Measurements from ENCODE around the gene AKR7A2.
A peak's percentile ranks its signal among the peaks of the same experiment; 100 is the strongest.
"Not testable (repeated sequence)": the region's sequence is repeated elsewhere in the genome, so short reads cannot be mapped to it uniquely, and the experiment has no call there.

The AKR7A2 gene

DNA sequence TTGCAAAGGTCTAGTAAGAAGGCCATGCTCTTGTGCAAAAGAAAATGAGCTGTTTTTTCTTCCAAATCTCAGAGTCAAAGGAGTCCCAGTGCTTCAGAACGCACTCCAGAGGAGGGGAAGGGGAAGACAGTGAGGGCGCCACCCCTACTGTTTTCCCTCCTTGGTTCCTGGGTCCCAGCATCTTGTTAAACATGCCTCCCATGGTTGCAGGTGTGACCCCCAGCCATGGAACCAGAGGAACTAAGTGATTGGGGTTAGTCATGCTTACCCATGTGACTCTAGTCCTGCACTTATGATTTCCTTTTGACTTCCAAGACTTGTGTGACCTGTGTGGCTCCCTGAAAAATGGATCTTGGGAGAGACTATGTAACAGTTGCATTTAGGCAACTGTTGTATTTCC is 17.3 kb downstream of the AKR7A2 start:
- no peak for FAIRE-seq

- FAIRE-seq, result peak; percentile 21
Observed at GRCh38 chr1:19289244-19289643, 22.7 kb downstream of the AKR7A2 start.

GRCh38 chr1:19288324-19289241 is 23.4 kb downstream of the AKR7A2 start, which contains the start of gene AKR7A3:
TSS of gene AKR7A3 (minus strand) at chr1:19288770. CDS start at chr1:19288709, 61 bp downstream.
- FAIRE-seq, result not testable (repeated sequence)

- no peak for FAIRE-seq
Observed at GRCh38 chr1:19287436-19288185, 24.3 kb downstream of the AKR7A2 start.

DNA sequence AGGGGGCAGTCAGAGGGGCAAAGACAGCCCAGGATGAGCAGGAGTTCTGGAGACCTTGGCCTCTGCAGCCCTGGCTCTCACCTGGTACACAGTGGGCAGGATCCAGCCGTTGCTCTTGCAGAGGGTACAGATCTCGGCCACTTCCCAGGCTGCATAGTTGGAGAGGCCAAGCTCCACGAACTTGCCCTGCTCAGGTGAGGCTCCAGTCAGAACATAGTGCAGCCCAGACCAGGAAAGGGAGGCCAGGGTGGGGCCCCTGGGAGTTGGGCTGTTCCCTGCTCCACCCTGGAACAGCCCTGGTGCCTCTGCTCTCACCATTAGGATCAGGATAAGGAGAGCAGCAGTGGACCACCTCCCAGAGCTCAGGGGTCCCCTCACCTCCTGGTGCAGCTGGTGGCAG is 26.1 kb downstream of the AKR7A2 start:
- not testable (repeated sequence) for FAIRE-seq

- FAIRE-seq, result not testable (repeated sequence)
Observed at GRCh38 chr1:19285366-19285765, 26.6 kb downstream of the AKR7A2 start.

DNA sequence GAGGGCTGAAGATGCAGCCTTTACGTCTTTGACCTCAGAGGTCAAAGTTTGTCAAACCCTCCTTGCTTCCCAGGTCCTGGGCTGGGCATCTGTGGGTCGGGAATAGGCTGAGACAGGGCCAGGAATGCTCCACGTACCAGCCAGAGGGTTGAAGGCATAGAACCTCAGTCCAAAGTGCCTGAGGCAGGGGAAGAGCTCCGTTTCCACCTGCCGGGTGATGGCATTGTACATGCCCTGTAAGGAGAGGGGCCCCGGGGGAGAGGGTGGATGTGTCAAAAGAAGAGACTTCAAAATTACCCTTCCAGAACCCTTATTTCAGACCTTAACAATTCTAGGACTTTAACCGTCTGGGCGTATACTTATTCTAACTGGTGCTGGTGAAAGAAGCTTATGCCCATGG is 27.1 kb downstream of the AKR7A2 start:
- no peak for FAIRE-seq

- FAIRE-seq, result no peak
Observed at GRCh38 chr1:19283891-19284290, 28.1 kb downstream of the AKR7A2 start.

- no peak for FAIRE-seq
Observed at GRCh38 chr1:19274636-19275035, 37.3 kb downstream of the AKR7A2 start.

- FAIRE-seq, result not testable (repeated sequence)
Observed at GRCh38 chr1:19273844-19274531, 38.0 kb downstream of the AKR7A2 start.

- no peak for FAIRE-seq
Observed at GRCh38 chr1:19273106-19273843, 38.7 kb downstream of the AKR7A2 start.

DNA sequence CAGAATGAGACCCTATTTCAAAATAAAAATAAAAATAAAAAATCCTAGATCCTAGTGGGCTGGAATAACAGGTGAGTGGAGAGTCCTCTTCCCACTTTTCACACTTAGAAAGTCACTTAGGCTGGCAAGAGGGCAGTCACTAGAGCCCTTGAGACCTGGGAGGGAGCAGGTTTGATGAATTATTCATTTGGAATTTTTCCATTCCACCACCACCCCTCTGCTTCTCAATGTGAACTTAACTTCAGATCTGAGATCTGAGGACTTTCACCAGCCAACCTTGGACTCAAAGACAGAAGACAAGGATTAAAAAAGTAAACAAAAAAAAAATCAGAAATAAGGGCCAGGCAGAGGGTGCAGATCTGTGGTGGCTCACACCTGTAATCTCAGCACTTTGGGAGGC is 39.9 kb downstream of the AKR7A2 start:
- no peak for FAIRE-seq

- FAIRE-seq, result not testable (repeated sequence)
Observed at GRCh38 chr1:19270343-19270730, 41.6 kb downstream of the AKR7A2 start.

- not testable (repeated sequence) for FAIRE-seq
Observed at GRCh38 chr1:19269427-19270342, 42.3 kb downstream of the AKR7A2 start.

DNA sequence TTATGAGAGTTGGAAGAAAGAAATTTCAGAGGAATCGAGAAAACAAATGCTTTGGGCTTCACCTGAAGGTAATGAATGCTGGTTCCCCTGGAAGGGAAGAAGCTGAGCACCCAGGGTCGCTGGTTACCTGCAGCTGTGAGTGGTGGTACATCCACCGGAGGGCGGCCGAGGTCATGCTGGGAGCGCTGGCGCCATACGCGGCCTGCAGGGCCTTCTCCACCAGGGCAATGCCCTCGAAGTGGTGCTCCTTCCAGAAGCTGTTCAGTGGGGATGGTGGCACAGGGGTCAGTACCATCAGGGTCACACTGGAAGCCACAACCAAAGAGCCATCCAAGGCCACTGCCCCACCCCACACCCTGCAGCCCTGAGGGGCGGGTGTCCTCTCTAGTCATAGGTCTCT is 43.5 kb downstream of the AKR7A2 start:
- no peak for FAIRE-seq

GRCh38 chr1:19262744-19263143 is 49.2 kb downstream of the AKR7A2 start:
- no peak for FAIRE-seq

GRCh38 chr1:19262047-19262446 is 49.9 kb downstream of the AKR7A2 start:
- FAIRE-seq, result no peak

GRCh38 chr1:19260211-19261138 is 51.5 kb downstream of the AKR7A2 start:
- peak; percentile 97 for FAIRE-seq

GRCh38 chr1:19258353-19258752 is 53.6 kb downstream of the AKR7A2 start:
- no peak for FAIRE-seq

Measured in islet of Langerhans (tissue), 1 donor.